ENCODE results near the gene HTR3B. TPM values are rescaled to one million over a fixed set of nuclear protein-coding genes. Genes with fewer than 3 reads are reported as not detected.
"Not testable (repeated sequence)": the region's sequence is repeated elsewhere in the genome, so short reads cannot be mapped to it uniquely, and the experiment has no call there.

Gene HTR3B
- total RNA-seq, 2 donors from 2014 or later, result not detected

DNA sequence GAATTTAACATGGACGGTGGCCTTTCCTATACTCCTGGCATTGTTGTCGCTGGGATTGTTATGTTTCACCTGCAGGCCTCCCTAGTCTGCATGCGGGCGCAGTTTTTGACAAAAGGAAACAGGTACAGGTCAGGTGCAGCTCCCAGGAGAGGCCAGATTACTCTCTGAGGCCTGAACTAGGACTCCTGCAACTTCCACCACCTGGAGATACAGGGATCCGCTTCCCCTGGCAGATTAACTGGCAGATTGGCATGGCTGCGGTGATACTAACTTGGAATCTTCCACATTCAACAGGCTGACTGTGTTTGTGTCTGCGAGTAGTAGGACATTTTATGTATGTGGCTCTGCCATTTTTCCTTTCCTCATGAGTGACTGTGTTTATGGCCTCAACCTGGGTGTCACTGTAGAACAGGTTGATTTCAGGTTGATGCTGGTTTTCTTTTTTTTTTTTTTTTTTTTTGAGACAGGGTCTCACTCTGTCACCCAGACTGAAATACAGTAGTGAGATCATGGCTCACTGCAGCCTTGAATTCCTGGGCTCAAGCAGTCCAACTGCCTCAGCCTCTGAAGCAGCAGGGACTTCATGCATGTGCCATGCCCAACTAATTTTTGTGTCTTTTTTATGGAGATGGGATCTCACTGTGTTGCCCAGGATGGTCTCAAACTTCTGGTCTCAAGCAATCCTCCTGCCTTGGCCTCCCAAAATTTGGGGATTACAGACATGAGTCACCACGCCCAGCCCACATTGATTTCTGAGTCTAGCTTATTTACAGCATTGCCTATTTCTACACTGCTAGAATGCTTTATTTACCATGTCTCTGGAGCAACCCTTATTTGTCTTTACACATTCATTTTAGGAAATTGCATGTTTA is 27.6 kb upstream of the HTR3B start:
- Histone ChIP-seq H3K4me3 (no peak overlapping the region), H3K9ac (ENCODE audit: low read depth in 2 of 2, low read length in 2 of 2) (no peak overlapping the region), H3K4me1 (peaks cover 7% of the 10 kb centered on the region), H3K27me3 (no peaks in the 10 kb centered on the region), H3K27ac (no peak overlapping the region), H3K36me3 (no peaks in the 10 kb centered on the region), H3K9me3 (no peaks in the 10 kb centered on the region)
- DNase-seq, result no peak
- TF ChIP-seq CTCF (IDR thresholded peaks at IDR 0.05), result no peak
- intact Hi-C loops (cut with DNase I), result no loop called here

GRCh38 chr11:113877670-113878055 is 26.9 kb upstream of the HTR3B start:
- Histone ChIP-seq H3K4me1 (peaks cover 7% of the 10 kb centered on the region), H3K27ac (no peak overlapping the region), H3K27me3 (no peaks in the 10 kb centered on the region), H3K9ac (ENCODE audit: low read depth in 2 of 2, low read length in 2 of 2) (no peak overlapping the region), H3K4me3 (no peak overlapping the region), H3K9me3 (no peaks in the 10 kb centered on the region), H3K36me3 (no peaks in the 10 kb centered on the region)
- intact Hi-C loops (cut with DNase I), result no loop called here
- no peak for TF ChIP-seq CTCF (IDR thresholded peaks at IDR 0.05)
- DNase-seq, result no peak

- H3K27me3 ChIP-seq; H3K4me3 ChIP-seq; H3K36me3 ChIP-seq; H3K9ac ChIP-seq (ENCODE audit: low read depth in 2 of 2, low read length in 2 of 2); H3K4me1 ChIP-seq; intact Hi-C loops (cut with DNase I); DNase-seq; H3K9me3 ChIP-seq; H3K27ac ChIP-seq: not testable (repeated sequence)
Measured at GRCh38 chr11:113879446-113879845, 25.1 kb upstream of the HTR3B start.

DNA sequence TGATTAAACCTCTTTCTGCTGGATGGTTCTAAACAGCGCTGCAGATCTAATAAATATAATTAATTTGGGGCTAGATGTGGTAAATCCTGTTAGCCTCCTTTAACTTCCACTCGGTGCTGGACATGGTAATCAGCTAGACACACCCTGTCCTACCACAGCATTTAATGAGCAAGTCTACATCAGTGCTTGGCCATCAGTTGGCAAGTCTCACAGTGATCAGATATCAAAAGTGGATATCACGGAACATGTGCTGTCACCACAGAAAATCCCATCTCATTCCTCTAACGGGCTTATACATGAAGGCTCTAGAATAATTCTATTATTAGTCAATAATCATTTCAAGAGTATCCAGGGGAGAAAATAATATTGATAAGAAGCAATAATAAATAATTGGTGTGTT is 23.6 kb upstream of the HTR3B start:
- H3K4me3 ChIP-seq, result no peak overlapping the region
- no peaks in the 10 kb centered on the region for H3K9me3 ChIP-seq
- no peak overlapping the region for H3K27ac ChIP-seq
- no peaks in the 10 kb centered on the region for H3K4me1 ChIP-seq
- DNase-seq, result no peak
- H3K36me3 ChIP-seq, result no peaks in the 10 kb centered on the region
- intact Hi-C loops (cut with DNase I), result no loop called here
- H3K9ac ChIP-seq (ENCODE audit: low read depth in 2 of 2, low read length in 2 of 2), result no peak overlapping the region
- H3K27me3 ChIP-seq, result no peaks in the 10 kb centered on the region
- TF ChIP-seq CTCF (IDR thresholded peaks at IDR 0.05), result no peak

GRCh38 chr11:113881856-113882255 is 22.7 kb upstream of the HTR3B start:
- Histone ChIP-seq H3K9me3 (no peaks in the 10 kb centered on the region), H3K4me1 (no peaks in the 10 kb centered on the region), H3K27ac (no peak overlapping the region), H3K4me3 (no peak overlapping the region), H3K9ac (ENCODE audit: low read depth in 2 of 2, low read length in 2 of 2) (no peak overlapping the region), H3K27me3 (no peaks in the 10 kb centered on the region), H3K36me3 (no peaks in the 10 kb centered on the region)
- intact Hi-C loops (cut with DNase I), result no loop called here
- no peak for DNase-seq
- no peak for TF ChIP-seq CTCF (IDR thresholded peaks at IDR 0.05)

DNA sequence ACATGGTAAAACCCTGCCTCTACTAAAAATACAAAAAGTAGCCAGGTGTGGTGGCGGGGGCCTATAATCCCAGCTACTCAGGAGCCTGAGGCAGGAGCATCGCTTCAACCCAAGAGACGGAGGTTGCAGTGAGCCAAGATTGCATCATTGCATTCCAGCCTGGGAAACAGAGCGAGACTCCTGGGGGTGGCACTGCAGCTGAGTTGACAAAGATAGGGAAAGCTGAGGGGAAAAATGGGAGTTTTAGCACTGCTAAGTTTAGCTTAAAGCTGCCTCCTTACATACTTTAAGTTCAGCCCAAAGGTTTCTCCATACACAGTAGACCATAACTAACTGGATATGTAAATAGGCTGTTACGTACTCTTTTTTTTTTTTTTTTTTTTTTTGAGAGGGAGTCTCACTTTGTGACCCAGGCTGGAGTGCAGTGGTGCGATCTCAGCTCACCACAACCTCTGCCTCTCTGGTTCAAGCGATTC is 20.2 kb upstream of the HTR3B start:
- intact Hi-C loops (cut with DNase I), result no loop called here
- Histone ChIP-seq H3K27ac (no peak overlapping the region), H3K4me1 (no peaks in the 10 kb centered on the region), H3K9me3 (no peaks in the 10 kb centered on the region), H3K4me3 (no peak overlapping the region), H3K9ac (ENCODE audit: low read depth in 2 of 2, low read length in 2 of 2) (no peak overlapping the region), H3K36me3 (no peaks in the 10 kb centered on the region), H3K27me3 (no peaks in the 10 kb centered on the region)
- TF ChIP-seq CTCF (IDR thresholded peaks at IDR 0.05), result no peak
- DNase-seq, result no peak
